Skeletal muscle satellite cell (primary cell): ENCODE results near the gene BST2.

Source experiments
- H3K27me3 ChIP-seq: 2 replicates; pipeline ENCODE4 v1.7.0; 2013; ENCODE audit warnings: low read length; ENCODE audit not compliant: control insufficient read depth, insufficient read depth
- H3K36me3 ChIP-seq: 2 replicates; pipeline ENCODE4 v1.7.0; 2013; ENCODE audit warnings: mild to moderate bottlenecking, control low read depth, low read length; ENCODE audit not compliant: insufficient read depth
- H3K4me1 ChIP-seq: 2 replicates; pipeline ENCODE4 v1.7.0; 2013; ENCODE audit warnings: low read length; ENCODE audit not compliant: control insufficient read depth, insufficient read depth
- H3K4me2 ChIP-seq: 2 replicates; pipeline ENCODE4 v1.7.0; 2013; ENCODE audit warnings: mild to moderate bottlenecking, low read length
- H3K4me3 ChIP-seq: 2 replicates; pipeline ENCODE4 v1.7.0; 2013; ENCODE audit warnings: low read length
- H3K9ac ChIP-seq: 2 replicates; pipeline ENCODE4 v1.7.0; 2013; ENCODE audit warnings: mild to moderate bottlenecking, low read depth, low read length, moderate library complexity
- H3K9me3 ChIP-seq: replicated peaks from 2 replicates; pipeline ENCODE4 v1.7.0; 2013; ENCODE audit warnings: mild to moderate bottlenecking, control low read depth, low read length

The BST2 gene

GRCh38 chr19:17398902-17399527 lies 6.4 kb downstream of the BST2 start:
- H3K27me3 ChIP-seq, result peaks cover 7% of the 10 kb centered on the region
- H3K4me1 ChIP-seq, result peaks cover 3% of the 10 kb centered on the region
- H3K9me3 ChIP-seq, result no peaks in the 10 kb centered on the region
- H3K9ac ChIP-seq, result no peak overlapping the region
- no peak overlapping the region for H3K4me3 ChIP-seq
- H3K36me3 ChIP-seq, result no peaks in the 10 kb centered on the region
- H3K4me2 ChIP-seq, result no peak overlapping the region

DNA sequence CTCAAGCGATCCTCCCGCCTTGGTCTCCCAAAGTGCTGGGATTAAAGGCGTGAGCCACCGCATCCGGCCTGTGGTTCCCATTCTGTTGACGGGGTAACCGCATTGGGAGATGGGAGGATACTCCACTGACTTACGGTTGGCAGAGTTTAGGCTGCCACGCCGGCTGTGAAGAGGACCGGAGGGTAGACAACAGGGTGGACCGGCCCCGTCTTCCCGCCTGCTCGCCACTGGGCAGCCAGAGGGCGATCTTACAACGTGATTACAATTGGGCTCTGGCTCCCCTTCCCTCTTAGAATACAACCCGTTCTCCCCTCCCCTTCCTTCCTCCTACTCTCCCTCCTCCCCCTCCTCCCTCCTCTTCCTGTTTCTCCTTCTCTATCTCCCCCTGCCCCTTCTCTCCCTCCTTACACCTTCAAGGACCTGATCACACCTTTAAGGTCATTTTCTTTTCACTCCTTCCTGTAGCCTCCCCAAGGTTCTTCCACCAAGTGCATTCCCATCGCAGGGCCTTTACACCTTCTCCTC lies 10.5 kb downstream of the BST2 start:
- H3K4me1 ChIP-seq, result peaks cover 14% of the 10 kb centered on the region
- no peaks in the 10 kb centered on the region for H3K36me3 ChIP-seq
- peaks cover 13% of the 10 kb centered on the region for H3K27me3 ChIP-seq
- H3K9ac ChIP-seq, result no peak overlapping the region
- H3K9me3 ChIP-seq, result no peaks in the 10 kb centered on the region
- H3K4me2 ChIP-seq, result no peak overlapping the region
- H3K4me3 ChIP-seq, result peak overlapping the region; percentile 45

- H3K27me3 ChIP-seq, result peaks cover 23% of the 10 kb centered on the region
- peak within 1 kb of the TSS; percentile 45 for H3K4me3 ChIP-seq
- H3K9ac ChIP-seq, result no peak within 1 kb of the TSS
- H3K9me3 ChIP-seq, result peaks cover 4% of the 10 kb centered on the region
- no peaks in the 10 kb centered on the region for H3K36me3 ChIP-seq
- peaks cover 14% of the 10 kb centered on the region for H3K4me1 ChIP-seq
- peak within 1 kb of the TSS; percentile 44 for H3K4me2 ChIP-seq
These were observed 11.5 kb downstream of the BST2 start, which contains the start of gene CCDC194 for GRCh38 chr19:17393914-17394313. TSS of gene CCDC194 (minus strand) at chr19:17394196. CDS start at chr19:17394158, 38 bp downstream.

- Histone ChIP-seq H3K9ac (no peak overlapping the region), H3K9me3 (peaks cover 4% of the 10 kb centered on the region), H3K4me1 (peaks cover 14% of the 10 kb centered on the region), H3K27me3 (peaks cover 24% of the 10 kb centered on the region), H3K4me3 (no peak overlapping the region), H3K36me3 (no peaks in the 10 kb centered on the region), H3K4me2 (no peak overlapping the region)
These were observed 12.4 kb downstream of the BST2 start for GRCh38 chr19:17393002-17393401.

DNA sequence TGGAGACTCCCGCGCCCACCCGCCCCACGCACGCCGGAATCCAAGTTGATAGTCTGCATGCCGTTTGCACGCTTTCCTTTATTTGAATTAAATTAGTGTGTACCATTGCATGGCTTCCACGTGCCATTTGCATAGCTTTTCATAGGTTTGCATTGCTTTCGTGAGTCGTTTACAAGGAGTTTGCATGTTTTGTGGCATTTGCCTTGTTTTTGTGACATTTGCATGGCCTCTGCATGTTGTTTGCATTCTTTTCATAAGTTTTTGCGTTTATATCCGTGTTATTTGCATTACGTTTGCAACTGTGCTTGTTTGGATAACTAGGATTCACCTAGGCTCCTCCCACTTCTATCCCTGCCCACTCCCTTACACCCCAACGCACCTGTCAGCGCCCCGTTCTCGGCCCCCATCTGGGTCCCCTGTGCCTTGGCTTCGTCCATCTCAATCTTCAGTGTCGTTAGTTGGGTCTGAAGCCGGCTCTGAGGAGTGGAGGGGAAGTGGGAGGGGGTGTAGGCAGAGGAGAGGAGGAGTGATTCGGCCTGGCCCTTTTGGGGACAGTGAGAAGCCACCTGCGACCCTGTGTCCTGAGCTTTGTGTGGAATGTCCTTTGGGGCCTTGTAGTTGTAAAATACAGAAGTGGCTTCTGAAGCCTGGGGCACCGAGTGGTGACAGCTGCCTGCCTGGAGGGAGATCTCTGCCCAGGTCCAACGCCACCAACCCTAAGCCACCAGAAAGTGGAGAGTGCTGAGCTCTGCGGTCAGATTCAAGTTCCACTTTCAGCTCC lies 13.9 kb downstream of the BST2 start:
- H3K9ac ChIP-seq, result no peak overlapping the region
- peaks cover 24% of the 10 kb centered on the region for H3K27me3 ChIP-seq
- H3K4me3 ChIP-seq, result peak overlapping the region; percentile 65
- peak overlapping the region; percentile 91 for H3K4me2 ChIP-seq
- no peaks in the 10 kb centered on the region for H3K36me3 ChIP-seq
- peaks cover 4% of the 10 kb centered on the region for H3K9me3 ChIP-seq
- peaks cover 14% of the 10 kb centered on the region for H3K4me1 ChIP-seq

DNA sequence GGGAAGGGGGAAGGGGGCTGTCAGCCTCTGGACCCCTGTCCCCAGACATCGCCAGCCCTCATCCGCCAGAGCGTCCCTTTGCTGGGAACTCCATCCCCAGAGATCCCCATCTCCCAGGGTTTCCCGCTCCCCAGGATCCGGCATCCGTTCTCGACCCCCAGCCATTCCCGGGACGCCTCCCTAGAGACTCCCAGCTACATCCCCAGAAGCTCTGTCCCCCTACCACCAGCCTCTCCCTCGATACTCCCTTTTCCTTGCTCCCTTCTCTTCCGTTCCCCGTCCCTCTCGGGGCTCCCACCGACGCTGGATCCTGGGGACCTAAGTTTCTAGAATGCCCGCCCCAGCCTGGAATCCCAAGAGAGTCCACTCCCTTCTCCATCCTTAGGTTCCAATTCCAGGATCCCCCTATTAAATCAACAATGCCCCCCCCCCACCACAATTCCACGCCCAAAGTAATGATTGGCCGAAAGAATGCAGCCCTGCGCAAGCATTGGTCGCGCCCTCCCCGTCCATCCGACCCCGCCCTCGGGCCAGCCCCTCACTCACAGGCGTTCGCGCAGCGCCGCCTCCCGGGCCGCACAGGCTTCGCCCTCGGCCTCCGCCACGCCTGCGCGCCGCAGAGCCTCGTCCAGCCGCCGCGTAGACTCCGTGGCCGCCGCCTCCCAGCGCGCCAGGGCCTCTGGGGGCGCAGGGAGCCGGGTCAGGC lies 14.6 kb downstream of the BST2 start:
- peak overlapping the region; percentile 65 for H3K4me3 ChIP-seq
- peak overlapping the region; percentile 91 for H3K4me2 ChIP-seq
- peaks cover 14% of the 10 kb centered on the region for H3K4me1 ChIP-seq
- peaks cover 24% of the 10 kb centered on the region for H3K27me3 ChIP-seq
- no peaks in the 10 kb centered on the region for H3K36me3 ChIP-seq
- peak overlapping the region; percentile 35 for H3K9ac ChIP-seq
- H3K9me3 ChIP-seq, result peaks cover 4% of the 10 kb centered on the region

- H3K9me3 ChIP-seq, result peaks cover 4% of the 10 kb centered on the region
- H3K36me3 ChIP-seq, result no peaks in the 10 kb centered on the region
- peak overlapping the region; percentile 35 for H3K9ac ChIP-seq
- H3K4me2 ChIP-seq, result peak overlapping the region; percentile 91
- H3K4me1 ChIP-seq, result peaks cover 12% of the 10 kb centered on the region
- H3K4me3 ChIP-seq, result peak overlapping the region; percentile 65
- H3K27me3 ChIP-seq, result peaks cover 24% of the 10 kb centered on the region
These were observed 15.3 kb downstream of the BST2 start for GRCh38 chr19:17389957-17390664.

GRCh38 chr19:17389288-17389687 lies 16.1 kb downstream of the BST2 start:
- Histone ChIP-seq H3K4me3 (no peak overlapping the region), H3K4me2 (no peak overlapping the region), H3K9ac (no peak overlapping the region), H3K27me3 (peaks cover 24% of the 10 kb centered on the region), H3K36me3 (no peaks in the 10 kb centered on the region), H3K9me3 (peaks cover 4% of the 10 kb centered on the region), H3K4me1 (peaks cover 10% of the 10 kb centered on the region)

DNA sequence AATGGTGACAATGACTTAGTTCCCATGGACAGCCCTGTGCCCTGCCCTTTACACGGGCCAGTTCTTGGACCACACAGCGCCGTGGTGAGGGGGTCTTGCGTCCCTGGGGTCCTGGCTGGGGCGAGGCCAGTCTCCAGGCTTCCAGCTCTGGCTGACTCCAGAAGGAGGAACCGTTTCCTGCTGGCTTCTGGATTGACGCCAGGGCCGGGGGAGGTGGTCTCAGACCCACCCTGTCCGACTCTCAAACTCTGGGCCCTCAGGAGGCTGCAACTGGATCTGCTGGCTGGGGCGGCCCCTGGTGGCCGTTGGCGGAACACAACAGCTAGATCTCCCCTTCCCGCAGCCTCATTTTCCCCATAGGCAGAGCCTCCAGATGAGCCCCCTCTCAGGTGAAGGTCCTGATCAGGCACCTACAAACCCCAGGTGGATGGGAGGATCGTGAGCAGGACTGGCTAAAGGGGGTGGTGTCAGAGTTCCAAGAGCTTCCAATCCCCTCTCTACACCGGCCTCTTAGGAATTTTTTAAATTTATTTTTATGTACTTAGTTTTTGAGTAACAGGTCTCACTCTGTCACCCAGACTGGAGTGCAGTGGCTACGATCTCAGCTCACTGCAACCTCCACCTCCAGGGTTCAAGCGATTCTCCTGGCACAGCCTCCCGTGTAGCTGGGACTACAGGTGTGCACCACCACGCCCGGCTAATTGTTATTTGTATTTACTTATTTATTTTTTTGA lies 19.4 kb downstream of the BST2 start:
- no peaks in the 10 kb centered on the region for H3K36me3 ChIP-seq
- peaks cover 4% of the 10 kb centered on the region for H3K9me3 ChIP-seq
- H3K4me2 ChIP-seq, result no peak overlapping the region
- H3K4me1 ChIP-seq, result peaks cover 13% of the 10 kb centered on the region
- peaks cover 14% of the 10 kb centered on the region for H3K27me3 ChIP-seq
- H3K4me3 ChIP-seq, result no peak overlapping the region
- H3K9ac ChIP-seq, result no peak overlapping the region

DNA sequence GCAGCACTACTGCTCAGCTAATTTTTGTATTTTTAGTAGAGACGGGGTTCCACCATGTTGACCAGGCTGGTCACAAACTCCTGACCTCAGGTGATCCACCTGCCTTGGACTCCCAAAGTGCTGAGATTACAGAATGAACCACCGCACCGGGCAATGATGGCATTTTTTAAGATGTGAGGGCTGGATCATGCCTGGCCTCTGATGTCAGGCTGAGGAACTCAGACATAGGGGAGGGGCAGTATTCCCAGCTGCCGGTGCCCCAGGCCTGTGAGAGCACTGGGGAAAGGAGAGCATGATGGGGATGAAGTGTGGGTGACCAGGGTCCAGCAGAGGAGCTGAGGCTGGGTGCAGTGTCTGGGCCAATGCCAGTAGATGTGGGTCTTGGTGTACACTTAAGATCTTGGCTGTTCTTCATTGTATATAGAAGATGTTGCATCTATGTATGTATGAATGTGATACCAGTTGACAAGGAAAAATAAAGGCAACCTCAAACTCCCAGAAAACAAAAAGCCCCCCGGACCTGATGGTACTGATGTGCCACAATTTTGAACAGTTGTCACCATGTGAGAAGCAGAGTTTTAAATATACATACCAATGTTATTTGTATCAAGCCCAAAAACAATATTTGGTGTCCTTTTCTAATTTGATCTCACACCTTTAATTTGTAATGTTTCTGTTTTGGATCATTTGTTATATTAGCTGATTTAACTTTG lies 24.8 kb downstream of the BST2 start:
- Histone ChIP-seq H3K36me3 (no peaks in the 10 kb centered on the region), H3K9ac (no peak overlapping the region), H3K4me1 (peaks cover 8% of the 10 kb centered on the region), H3K4me3 (no peak overlapping the region), H3K4me2 (no peak overlapping the region), H3K9me3 (no peaks in the 10 kb centered on the region), H3K27me3 (peaks cover 8% of the 10 kb centered on the region)
